T-helper 17 cell (primary cell): Measurements from ENCODE around the gene PLEKHG7. TPM values are rescaled to one million over a fixed set of nuclear protein-coding genes. Genes with fewer than 3 reads are reported as not detected.
"Not testable (repeated sequence)": the region's sequence is repeated elsewhere in the genome, so short reads cannot be mapped to it uniquely, and the experiment has no call there.

Source experiments
- ATAC-seq: fragments of 150-1000 bp; cut with Tn5 transposase; 2 replicates; pipeline ENCODE4 v1.10.0; 2021; ENCODE audit warnings: mild to moderate bottlenecking, moderate library complexity
- DNase-seq, 3 donors: peaks; one replicate each; pipeline versions ENCODE4 v3.0.0 to v3.0.0-alpha.2; 2020 to 2021
- H3K9me3 ChIP-seq: one replicate; pipeline ENCODE4 v1.7.0; 2013; ENCODE audit warnings: low read length, mild to moderate bottlenecking; ENCODE audit not compliant: control insufficient read depth, poor library complexity, severe bottlenecking
- H3K27ac Mint-ChIP-seq: one replicate; pipeline ENCODE4 v1.8.0; 2022; ENCODE audit warnings: mild to moderate bottlenecking, moderate library complexity, mixed read lengths
- H3K27me3 Mint-ChIP-seq: one replicate; pipeline ENCODE4 v1.8.0; 2022; ENCODE audit warnings: mixed read lengths
- H3K36me3 Mint-ChIP-seq: one replicate; pipeline ENCODE4 v1.8.0; 2022; ENCODE audit warnings: low read depth, mixed read lengths
- H3K4me1 Mint-ChIP-seq: one replicate; pipeline ENCODE4 v1.8.0; 2022; ENCODE audit warnings: mild to moderate bottlenecking, mixed read lengths
- H3K4me3 Mint-ChIP-seq: one replicate; pipeline ENCODE4 v1.8.0; 2022; ENCODE audit warnings: mild to moderate bottlenecking, moderate library complexity, mixed read lengths
- total RNA-seq, 4 donors: library from RNA in 2 of 4; stranded (reverse) in 2 of 4; gene quantifications; one replicate each; pipeline ENCODE4 v1.2.3 and lab custom pipeline; 2022 to 2026

The PLEKHG7 gene
- total RNA-seq (under 1 TPM in 1 of 2 donors, not detected in 1; 0.60 TPM), total RNA-seq (lab: John Stamatoyannopoulos, UW) (0 to 0.08 reads per million in 2 donors)

- no peaks in the 10 kb centered on the region for H3K27me3 Mint-ChIP-seq
- DNase-seq (no peak), ATAC-seq (peak; percentile 25)
- H3K9me3 ChIP-seq, result peaks cover 3% of the 10 kb centered on the region
- no peak within 1 kb of the TSS for H3K4me3 Mint-ChIP-seq
- no peaks in the 10 kb centered on the region for H3K36me3 Mint-ChIP-seq
- H3K27ac Mint-ChIP-seq, result no peak within 1 kb of the TSS
- no peaks in the 10 kb centered on the region for H3K4me1 Mint-ChIP-seq
Measured at GRCh38 chr12:92702754-92703679, at the start of gene PLEKHG7. Gene PLEKHG7, plus strand, starts transcription at chr12:92702989. Its CDS starts 3,643 bp downstream, at chr12:92706632.

GRCh38 chr12:92654256-92654655, 48.5 kb upstream of the PLEKHG7 start:
- not testable (repeated sequence) for ATAC-seq, H3K9me3 ChIP-seq, H3K4me1 Mint-ChIP-seq, H3K4me3 Mint-ChIP-seq, H3K36me3 Mint-ChIP-seq, DNase-seq
- H3K27ac Mint-ChIP-seq, result peak overlapping the region; percentile 41
- peaks cover 11% of the 10 kb centered on the region for H3K27me3 Mint-ChIP-seq

GRCh38 chr12:92654929-92655328, 47.9 kb upstream of the PLEKHG7 start:
- H3K36me3 Mint-ChIP-seq, result peaks cover 1% of the 10 kb centered on the region
- H3K9me3 ChIP-seq, result no peaks in the 10 kb centered on the region
- H3K4me1 Mint-ChIP-seq, result peaks cover 2% of the 10 kb centered on the region
- H3K4me3 Mint-ChIP-seq, result no peak overlapping the region
- no peak for DNase-seq
- no peak overlapping the region for H3K27ac Mint-ChIP-seq
- H3K27me3 Mint-ChIP-seq, result peaks cover 11% of the 10 kb centered on the region
- ATAC-seq, result no peak

GRCh38 chr12:92656911-92657310, 45.9 kb upstream of the PLEKHG7 start:
- no peak overlapping the region for H3K4me3 Mint-ChIP-seq
- no peaks in the 10 kb centered on the region for H3K4me1 Mint-ChIP-seq
- ATAC-seq, result no peak

GRCh38 chr12:92657770-92658169, 45.0 kb upstream of the PLEKHG7 start:
- DNase-seq, result no peak
- H3K27me3 Mint-ChIP-seq, result peaks cover 11% of the 10 kb centered on the region

More at GRCh38 chr12:92656911-92657310, 45.9 kb upstream of the PLEKHG7 start:
- no peaks in the 10 kb centered on the region for H3K9me3 ChIP-seq
- no peak for DNase-seq
- Mint-ChIP-seq H3K36me3 (no peaks in the 10 kb centered on the region), H3K27ac (no peak overlapping the region), H3K27me3 (peaks cover 11% of the 10 kb centered on the region)

GRCh38 chr12:92658611-92659010, 44.2 kb upstream of the PLEKHG7 start:
- no peaks in the 10 kb centered on the region for H3K4me1 Mint-ChIP-seq

More at GRCh38 chr12:92657770-92658169, 45.0 kb upstream of the PLEKHG7 start:
- H3K9me3 ChIP-seq, result no peaks in the 10 kb centered on the region
- Mint-ChIP-seq H3K4me1 (no peaks in the 10 kb centered on the region), H3K27ac (no peak overlapping the region), H3K4me3 (peak overlapping the region; percentile 3), H3K36me3 (no peaks in the 10 kb centered on the region)
- no peak for ATAC-seq

GRCh38 chr12:92661269-92661668, 41.5 kb upstream of the PLEKHG7 start:
- no peaks in the 10 kb centered on the region for H3K9me3 ChIP-seq
- Mint-ChIP-seq H3K27me3 (peaks cover 4% of the 10 kb centered on the region), H3K36me3 (no peaks in the 10 kb centered on the region), H3K4me3 (no peak overlapping the region), H3K27ac (no peak overlapping the region), H3K4me1 (no peaks in the 10 kb centered on the region)
- no peak for ATAC-seq
- no peak for DNase-seq

More at GRCh38 chr12:92658611-92659010, 44.2 kb upstream of the PLEKHG7 start:
- Mint-ChIP-seq H3K27me3 (peaks cover 11% of the 10 kb centered on the region), H3K4me3 (no peak overlapping the region), H3K27ac (no peak overlapping the region), H3K36me3 (no peaks in the 10 kb centered on the region)
- ATAC-seq (no peak), DNase-seq (no peak)
- no peaks in the 10 kb centered on the region for H3K9me3 ChIP-seq

- H3K4me3 Mint-ChIP-seq, result no peak overlapping the region
Measured at GRCh38 chr12:92665496-92665895, 37.3 kb upstream of the PLEKHG7 start.

GRCh38 chr12:92668739-92669138, 34.0 kb upstream of the PLEKHG7 start:
- no peaks in the 10 kb centered on the region for H3K9me3 ChIP-seq
- DNase-seq, result no peak
- H3K36me3 Mint-ChIP-seq, result no peaks in the 10 kb centered on the region
- no peak overlapping the region for H3K27ac Mint-ChIP-seq
- no peak for ATAC-seq
- H3K27me3 Mint-ChIP-seq, result no peaks in the 10 kb centered on the region
- H3K4me1 Mint-ChIP-seq, result no peaks in the 10 kb centered on the region
- no peak overlapping the region for H3K4me3 Mint-ChIP-seq

More at GRCh38 chr12:92665496-92665895, 37.3 kb upstream of the PLEKHG7 start:
- Mint-ChIP-seq H3K36me3 (no peaks in the 10 kb centered on the region), H3K27me3 (no peaks in the 10 kb centered on the region), H3K4me1 (no peaks in the 10 kb centered on the region), H3K27ac (no peak overlapping the region)
- ATAC-seq (no peak), DNase-seq (no peak)
- no peaks in the 10 kb centered on the region for H3K9me3 ChIP-seq

- H3K9me3 ChIP-seq, H3K36me3 Mint-ChIP-seq, H3K4me1 Mint-ChIP-seq, H3K4me3 Mint-ChIP-seq, DNase-seq, H3K27ac Mint-ChIP-seq, H3K27me3 Mint-ChIP-seq, ATAC-seq: not testable (repeated sequence)
Measured at GRCh38 chr12:92671524-92671923, 31.3 kb upstream of the PLEKHG7 start.

- Mint-ChIP-seq H3K4me3 (no peak overlapping the region), H3K36me3 (no peaks in the 10 kb centered on the region), H3K27ac (no peak overlapping the region), H3K27me3 (no peaks in the 10 kb centered on the region), H3K4me1 (no peaks in the 10 kb centered on the region)
- DNase-seq (no peak), ATAC-seq (no peak)
- H3K9me3 ChIP-seq, result no peaks in the 10 kb centered on the region
Measured at GRCh38 chr12:92673756-92674155, 29.0 kb upstream of the PLEKHG7 start.

GRCh38 chr12:92674500-92674899, 28.3 kb upstream of the PLEKHG7 start:
- no peak overlapping the region for H3K27ac Mint-ChIP-seq
- ATAC-seq, result no peak

GRCh38 chr12:92675092-92675865, 27.5 kb upstream of the PLEKHG7 start:
- H3K27me3 Mint-ChIP-seq, result no peaks in the 10 kb centered on the region
- H3K36me3 Mint-ChIP-seq, result no peaks in the 10 kb centered on the region
- no peaks in the 10 kb centered on the region for H3K9me3 ChIP-seq
- DNase-seq, result no peak
- H3K4me1 Mint-ChIP-seq, result no peaks in the 10 kb centered on the region
- H3K4me3 Mint-ChIP-seq, result no peak overlapping the region
- no peak overlapping the region for H3K27ac Mint-ChIP-seq
- no peak for ATAC-seq

More at GRCh38 chr12:92674500-92674899, 28.3 kb upstream of the PLEKHG7 start:
- H3K27me3 Mint-ChIP-seq, result no peaks in the 10 kb centered on the region
- no peak for DNase-seq
- H3K4me3 Mint-ChIP-seq, result no peak overlapping the region
- H3K4me1 Mint-ChIP-seq, result no peaks in the 10 kb centered on the region
- no peaks in the 10 kb centered on the region for H3K9me3 ChIP-seq
- H3K36me3 Mint-ChIP-seq, result no peaks in the 10 kb centered on the region
